GM23338 (cell line): ENCODE results near the gene CDK14. TPM values are rescaled to one million over a fixed set of nuclear protein-coding genes. Genes with fewer than 3 reads are reported as not detected.
A peak's percentile ranks its signal among the peaks of the same experiment; 100 is the strongest.

ENCODE experiments used
- ATAC-seq: fragments of 200-7000 bp; cut with Tn5 transposase; 3 replicates; pipeline ENCODE4 v1.9.1; 2020
- DNase-seq: peaks from one replicate; pipeline ENCODE4 v3.0.0-alpha.2; 2015; ENCODE audit warnings: low spot score
- H2AFZ ChIP-seq: fragments of 200-600 bp; sonication (generic); 2 replicates; pipeline ENCODE4 v1.8.0; 2016; ENCODE audit warnings: antibody characterized with exemption, mild to moderate bottlenecking, moderate library complexity
- H3F3A ChIP-seq: fragments of 200-600 bp; sonication (generic); replicated peaks from 2 replicates; pipeline ENCODE4 v1.8.0; 2017; ENCODE audit warnings: antibody characterized with exemption, mixed run types, low read depth
- H3K27ac ChIP-seq: fragments of 200-600 bp; sonication (generic); 2 replicates; pipeline ENCODE4 v1.6.1; 2016; ENCODE audit warnings: low read depth
- H3K27me3 ChIP-seq: fragments of 200-600 bp; sonication (generic); 2 replicates; pipeline ENCODE4 v1.8.0; 2016; ENCODE audit warnings: mild to moderate bottlenecking, mixed run types, moderate library complexity; ENCODE audit not compliant: insufficient read depth
- H3K36me3 ChIP-seq: fragments of 200-600 bp; sonication (generic); 2 replicates; pipeline ENCODE4 v1.8.0; 2016; ENCODE audit warnings: mild to moderate bottlenecking; ENCODE audit not compliant: insufficient read depth
- H3K4me1 ChIP-seq: fragments of 200-600 bp; sonication (generic); 2 replicates; pipeline ENCODE4 v1.8.0; 2016; ENCODE audit warnings: mild to moderate bottlenecking, moderate library complexity; ENCODE audit not compliant: insufficient read depth
- H3K4me2 ChIP-seq: fragments of 200-600 bp; sonication (generic); 2 replicates; pipeline ENCODE4 v1.7.1; 2017; ENCODE audit warnings: mixed run types
- H3K4me3 ChIP-seq: fragments of 200-600 bp; sonication (generic); 2 replicates; pipeline ENCODE4 v1.6.1; 2016; ENCODE audit warnings: mixed run types
- H3K79me2 ChIP-seq: fragments of 200-600 bp; sonication (generic); replicated peaks from 2 replicates; pipeline ENCODE4 v1.8.0; 2017; ENCODE audit warnings: mild to moderate bottlenecking; ENCODE audit not compliant: insufficient read depth
- H3K9me2 ChIP-seq: fragments of 200-600 bp; sonication (generic); 2 replicates; pipeline ENCODE4 v1.8.0; 2017; ENCODE audit not compliant: insufficient read depth
- H4K20me1 ChIP-seq: fragments of 200-600 bp; sonication (generic); replicated peaks from 2 replicates; pipeline ENCODE4 v1.8.0; 2017; ENCODE audit warnings: mild to moderate bottlenecking; ENCODE audit not compliant: insufficient read depth
- H3K27ac Mint-ChIP-seq: 2 replicates; pipeline ENCODE4 v1.8.0; 2020; ENCODE audit warnings: inconsistent platforms, mild to moderate bottlenecking, moderate library complexity, mixed read lengths
- H3K27me3 Mint-ChIP-seq: 3 replicates; pipeline ENCODE4 v1.8.0; 2022; ENCODE audit warnings: low read depth, mild to moderate bottlenecking, moderate library complexity, mixed read lengths, inconsistent platforms; ENCODE audit not compliant: insufficient read depth, poor library complexity
- H3K36me3 Mint-ChIP-seq: 3 replicates; pipeline ENCODE4 v1.8.0; 2021; ENCODE audit warnings: low read depth, mild to moderate bottlenecking, inconsistent platforms, moderate library complexity, mixed read lengths
- H3K4me1 Mint-ChIP-seq: 3 replicates; pipeline ENCODE4 v1.8.0; 2020; ENCODE audit warnings: mild to moderate bottlenecking, inconsistent platforms, mixed read lengths
- H3K4me3 Mint-ChIP-seq: 3 replicates; pipeline ENCODE4 v1.8.0; 2021; ENCODE audit warnings: moderate library complexity, mild to moderate bottlenecking, inconsistent platforms, mixed read lengths
- H3K9me3 Mint-ChIP-seq: 3 replicates; pipeline ENCODE4 v1.8.0; 2020; ENCODE audit warnings: moderate library complexity, mild to moderate bottlenecking, inconsistent platforms, mixed read lengths
- CREB1 ChIP-seq: fragments of 250-450 bp; sonication (Bioruptor Pico); IDR thresholded peaks from 2 replicates; pipeline ENCODE4 v1.5.0; 2020; ENCODE audit warnings: low read depth, mild to moderate bottlenecking, moderate library complexity
- EZH2 ChIP-seq: fragments of 200-600 bp; sonication (generic); IDR thresholded peaks from one replicate; pipeline ENCODE4 v1.8.0; 2017; ENCODE audit warnings: antibody characterized with exemption, mild to moderate bottlenecking, low read depth; ENCODE audit not compliant: unreplicated experiment
- EZH2phosphoT487 ChIP-seq: fragments of 200-600 bp; sonication (generic); IDR thresholded peaks from one replicate; pipeline ENCODE4 v1.8.1; 2018; ENCODE audit warnings: antibody characterized with exemption; ENCODE audit not compliant: unreplicated experiment
- JUNB ChIP-seq: IDR thresholded peaks from one replicate; pipeline ENCODE4 v1.6.1; 2016; ENCODE audit warnings: antibody characterized with exemption; ENCODE audit not compliant: unreplicated experiment
- NANOG ChIP-seq: IDR thresholded peaks from 2 replicates; pipeline ENCODE4 v1.6.1; 2016; ENCODE audit warnings: antibody characterized with exemption, borderline replicate concordance
- POLR2AphosphoS5 ChIP-seq: IDR thresholded peaks from 2 replicates; pipeline ENCODE4 v1.6.1; 2016; ENCODE audit warnings: antibody characterized with exemption, low read depth
- STAT1 ChIP-seq: IDR thresholded peaks from one replicate; pipeline ENCODE4 v1.6.1; 2016; ENCODE audit warnings: antibody characterized with exemption; ENCODE audit not compliant: unreplicated experiment
- ZNF114 ChIP-seq: fragments of 250-450 bp; sonication (Bioruptor Pico); IDR thresholded peaks from 2 replicates; pipeline ENCODE4 v1.5.0; 2020; ENCODE audit warnings: mild to moderate bottlenecking, moderate library complexity
- ZNF331 ChIP-seq: fragments of 250-450 bp; sonication (Bioruptor Pico); IDR thresholded peaks from 2 replicates; pipeline ENCODE4 v1.5.0; 2020; ENCODE audit warnings: low read depth, mild to moderate bottlenecking, moderate library complexity
- polyA plus RNA-seq: library from polyadenylated mRNA; unstranded; fragments of >200 nt; fragmentation: Nextera tagmentation; extraction: Ambion mirVana; gene quantifications from 2 replicates; pipeline ENCODE4 v1.2.1, GENCODE V29; 2016
- total RNA-seq: library from RNA; depleted of rRNA; stranded (reverse); fragments of >200 nt; shearing (Covaris generic); gene quantifications from 2 replicates; pipeline ENCODE4 v1.2.3, GENCODE V29; 2014
- TF ChIP-seq, protein P1 (sequence below): IDR thresholded peaks from one replicate; pipeline ENCODE4 v1.6.1; 2018; ENCODE audit warnings: antibody characterized with exemption; ENCODE audit not compliant: unreplicated experiment
- TF ChIP-seq, protein P2 (sequence below): fragments of 250-450 bp; sonication (Bioruptor Pico); IDR thresholded peaks from 2 replicates; pipeline ENCODE4 v1.5.0; 2020; ENCODE audit warnings: mild to moderate bottlenecking, moderate library complexity

CDK14 gene
- total and polyA plus RNA-seq, 2 experiments from 2014 or later, result 11.2 to 24.0 TPM

DNA sequence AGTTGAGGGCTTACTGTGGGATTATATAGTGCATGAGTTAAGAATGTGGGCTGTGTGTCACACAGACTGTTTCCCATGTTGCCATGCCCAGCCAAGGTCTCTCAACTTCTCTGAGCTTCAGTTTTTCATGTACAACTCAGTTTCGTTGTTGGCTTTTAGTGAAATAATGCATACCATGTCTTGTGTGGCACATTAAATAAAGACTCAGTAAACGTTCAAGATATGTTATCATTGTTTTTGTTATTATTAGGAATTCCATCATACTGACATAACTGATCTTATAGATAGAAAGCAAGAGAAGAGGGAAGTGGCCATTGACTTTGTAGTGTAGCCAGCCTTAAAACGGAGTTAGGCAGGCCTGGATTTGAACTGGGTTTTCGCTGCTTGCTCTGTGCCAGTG is 2.9 kb downstream of the CDK14 start (continued):
- TF ChIP-seq, protein P1, sequence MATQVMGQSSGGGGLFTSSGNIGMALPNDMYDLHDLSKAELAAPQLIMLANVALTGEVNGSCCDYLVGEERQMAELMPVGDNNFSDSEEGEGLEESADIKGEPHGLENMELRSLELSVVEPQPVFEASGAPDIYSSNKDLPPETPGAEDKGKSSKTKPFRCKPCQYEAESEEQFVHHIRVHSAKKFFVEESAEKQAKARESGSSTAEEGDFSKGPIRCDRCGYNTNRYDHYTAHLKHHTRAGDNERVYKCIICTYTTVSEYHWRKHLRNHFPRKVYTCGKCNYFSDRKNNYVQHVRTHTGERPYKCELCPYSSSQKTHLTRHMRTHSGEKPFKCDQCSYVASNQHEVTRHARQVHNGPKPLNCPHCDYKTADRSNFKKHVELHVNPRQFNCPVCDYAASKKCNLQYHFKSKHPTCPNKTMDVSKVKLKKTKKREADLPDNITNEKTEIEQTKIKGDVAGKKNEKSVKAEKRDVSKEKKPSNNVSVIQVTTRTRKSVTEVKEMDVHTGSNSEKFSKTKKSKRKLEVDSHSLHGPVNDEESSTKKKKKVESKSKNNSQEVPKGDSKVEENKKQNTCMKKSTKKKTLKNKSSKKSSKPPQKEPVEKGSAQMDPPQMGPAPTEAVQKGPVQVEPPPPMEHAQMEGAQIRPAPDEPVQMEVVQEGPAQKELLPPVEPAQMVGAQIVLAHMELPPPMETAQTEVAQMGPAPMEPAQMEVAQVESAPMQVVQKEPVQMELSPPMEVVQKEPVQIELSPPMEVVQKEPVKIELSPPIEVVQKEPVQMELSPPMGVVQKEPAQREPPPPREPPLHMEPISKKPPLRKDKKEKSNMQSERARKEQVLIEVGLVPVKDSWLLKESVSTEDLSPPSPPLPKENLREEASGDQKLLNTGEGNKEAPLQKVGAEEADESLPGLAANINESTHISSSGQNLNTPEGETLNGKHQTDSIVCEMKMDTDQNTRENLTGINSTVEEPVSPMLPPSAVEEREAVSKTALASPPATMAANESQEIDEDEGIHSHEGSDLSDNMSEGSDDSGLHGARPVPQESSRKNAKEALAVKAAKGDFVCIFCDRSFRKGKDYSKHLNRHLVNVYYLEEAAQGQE, result no peak
- TF ChIP-seq EZH2phosphoT487 (no peak), ZNF114 (CRISPR knock-in tag) (no peak)

DNA sequence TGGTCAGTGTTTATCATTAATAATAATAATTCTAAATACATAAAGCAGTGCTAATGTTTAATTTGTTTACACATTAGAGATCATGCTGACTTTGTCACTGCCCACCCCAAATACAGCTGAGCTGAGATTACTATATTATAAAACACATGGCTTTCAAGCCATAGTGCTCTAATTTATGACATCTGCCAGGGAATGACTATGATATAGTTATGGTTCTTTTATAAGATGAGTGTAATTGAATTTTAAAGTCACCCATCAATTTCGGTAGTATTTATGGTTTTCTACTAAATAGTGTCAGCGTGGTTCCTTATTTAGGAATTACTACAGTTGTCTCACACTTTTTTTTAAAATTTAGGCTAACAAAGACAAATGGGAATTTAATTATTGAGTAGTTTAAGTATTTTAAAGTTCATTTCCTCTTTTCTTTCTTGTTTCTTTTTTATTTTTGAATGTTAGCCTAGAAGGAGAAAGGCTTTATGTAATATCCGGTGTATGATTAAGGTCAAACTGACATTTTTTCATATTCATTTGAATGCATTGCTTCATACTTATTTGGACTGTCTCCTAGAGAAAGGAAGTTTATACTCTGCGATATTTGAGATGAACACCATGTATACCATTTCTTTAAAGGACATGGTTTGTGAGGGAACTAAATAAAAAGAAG is 3.9 kb downstream of the CDK14 start:
- H4K20me1 ChIP-seq, result no peaks in the 10 kb centered on the region; the same call in 1 of the 2 replicates
- Mint-ChIP-seq H3K9me3 (no peaks in the 10 kb centered on the region), H3K36me3 (no peaks in the 10 kb centered on the region; the same call in 2 of the 3 replicates), H3K4me3 (no peak overlapping the region; the same call in 2 of the 3 replicates), H3K4me1 (peaks cover 54% of the 10 kb centered on the region), H3K27ac (no peak overlapping the region), H3K27me3 (peaks cover 11% of the 10 kb centered on the region)
- H3K36me3 ChIP-seq, result no peaks in the 10 kb centered on the region
- H3K4me2 ChIP-seq, result peak overlapping the region; percentile 37; the same call in 1 of the 2 replicates
- no peaks in the 10 kb centered on the region for H3F3A ChIP-seq
- no peak overlapping the region for H2AFZ ChIP-seq
- H3K27me3 ChIP-seq, result peaks cover 12% of the 10 kb centered on the region
- peaks cover 42% of the 10 kb centered on the region for H3K4me1 ChIP-seq
- ATAC-seq (no peak), DNase-seq (no peak)
- no peak overlapping the region for H3K27ac ChIP-seq
- H3K9me2 ChIP-seq, result no peaks in the 10 kb centered on the region
- H3K4me3 ChIP-seq, result no peak overlapping the region
- peaks cover 80% of the 10 kb centered on the region for H3K79me2 ChIP-seq
- TF ChIP-seq ZNF331 (CRISPR knock-in tag) (no peak), NANOG (no peak), EZH2phosphoT487 (no peak), ZNF114 (CRISPR knock-in tag) (no peak), POLR2AphosphoS5 (no peak), EZH2 (no peak), STAT1 (no peak), CREB1 (no peak), JUNB (no peak)
- TF ChIP-seq, protein P1, result no peak
- TF ChIP-seq, protein P2, sequence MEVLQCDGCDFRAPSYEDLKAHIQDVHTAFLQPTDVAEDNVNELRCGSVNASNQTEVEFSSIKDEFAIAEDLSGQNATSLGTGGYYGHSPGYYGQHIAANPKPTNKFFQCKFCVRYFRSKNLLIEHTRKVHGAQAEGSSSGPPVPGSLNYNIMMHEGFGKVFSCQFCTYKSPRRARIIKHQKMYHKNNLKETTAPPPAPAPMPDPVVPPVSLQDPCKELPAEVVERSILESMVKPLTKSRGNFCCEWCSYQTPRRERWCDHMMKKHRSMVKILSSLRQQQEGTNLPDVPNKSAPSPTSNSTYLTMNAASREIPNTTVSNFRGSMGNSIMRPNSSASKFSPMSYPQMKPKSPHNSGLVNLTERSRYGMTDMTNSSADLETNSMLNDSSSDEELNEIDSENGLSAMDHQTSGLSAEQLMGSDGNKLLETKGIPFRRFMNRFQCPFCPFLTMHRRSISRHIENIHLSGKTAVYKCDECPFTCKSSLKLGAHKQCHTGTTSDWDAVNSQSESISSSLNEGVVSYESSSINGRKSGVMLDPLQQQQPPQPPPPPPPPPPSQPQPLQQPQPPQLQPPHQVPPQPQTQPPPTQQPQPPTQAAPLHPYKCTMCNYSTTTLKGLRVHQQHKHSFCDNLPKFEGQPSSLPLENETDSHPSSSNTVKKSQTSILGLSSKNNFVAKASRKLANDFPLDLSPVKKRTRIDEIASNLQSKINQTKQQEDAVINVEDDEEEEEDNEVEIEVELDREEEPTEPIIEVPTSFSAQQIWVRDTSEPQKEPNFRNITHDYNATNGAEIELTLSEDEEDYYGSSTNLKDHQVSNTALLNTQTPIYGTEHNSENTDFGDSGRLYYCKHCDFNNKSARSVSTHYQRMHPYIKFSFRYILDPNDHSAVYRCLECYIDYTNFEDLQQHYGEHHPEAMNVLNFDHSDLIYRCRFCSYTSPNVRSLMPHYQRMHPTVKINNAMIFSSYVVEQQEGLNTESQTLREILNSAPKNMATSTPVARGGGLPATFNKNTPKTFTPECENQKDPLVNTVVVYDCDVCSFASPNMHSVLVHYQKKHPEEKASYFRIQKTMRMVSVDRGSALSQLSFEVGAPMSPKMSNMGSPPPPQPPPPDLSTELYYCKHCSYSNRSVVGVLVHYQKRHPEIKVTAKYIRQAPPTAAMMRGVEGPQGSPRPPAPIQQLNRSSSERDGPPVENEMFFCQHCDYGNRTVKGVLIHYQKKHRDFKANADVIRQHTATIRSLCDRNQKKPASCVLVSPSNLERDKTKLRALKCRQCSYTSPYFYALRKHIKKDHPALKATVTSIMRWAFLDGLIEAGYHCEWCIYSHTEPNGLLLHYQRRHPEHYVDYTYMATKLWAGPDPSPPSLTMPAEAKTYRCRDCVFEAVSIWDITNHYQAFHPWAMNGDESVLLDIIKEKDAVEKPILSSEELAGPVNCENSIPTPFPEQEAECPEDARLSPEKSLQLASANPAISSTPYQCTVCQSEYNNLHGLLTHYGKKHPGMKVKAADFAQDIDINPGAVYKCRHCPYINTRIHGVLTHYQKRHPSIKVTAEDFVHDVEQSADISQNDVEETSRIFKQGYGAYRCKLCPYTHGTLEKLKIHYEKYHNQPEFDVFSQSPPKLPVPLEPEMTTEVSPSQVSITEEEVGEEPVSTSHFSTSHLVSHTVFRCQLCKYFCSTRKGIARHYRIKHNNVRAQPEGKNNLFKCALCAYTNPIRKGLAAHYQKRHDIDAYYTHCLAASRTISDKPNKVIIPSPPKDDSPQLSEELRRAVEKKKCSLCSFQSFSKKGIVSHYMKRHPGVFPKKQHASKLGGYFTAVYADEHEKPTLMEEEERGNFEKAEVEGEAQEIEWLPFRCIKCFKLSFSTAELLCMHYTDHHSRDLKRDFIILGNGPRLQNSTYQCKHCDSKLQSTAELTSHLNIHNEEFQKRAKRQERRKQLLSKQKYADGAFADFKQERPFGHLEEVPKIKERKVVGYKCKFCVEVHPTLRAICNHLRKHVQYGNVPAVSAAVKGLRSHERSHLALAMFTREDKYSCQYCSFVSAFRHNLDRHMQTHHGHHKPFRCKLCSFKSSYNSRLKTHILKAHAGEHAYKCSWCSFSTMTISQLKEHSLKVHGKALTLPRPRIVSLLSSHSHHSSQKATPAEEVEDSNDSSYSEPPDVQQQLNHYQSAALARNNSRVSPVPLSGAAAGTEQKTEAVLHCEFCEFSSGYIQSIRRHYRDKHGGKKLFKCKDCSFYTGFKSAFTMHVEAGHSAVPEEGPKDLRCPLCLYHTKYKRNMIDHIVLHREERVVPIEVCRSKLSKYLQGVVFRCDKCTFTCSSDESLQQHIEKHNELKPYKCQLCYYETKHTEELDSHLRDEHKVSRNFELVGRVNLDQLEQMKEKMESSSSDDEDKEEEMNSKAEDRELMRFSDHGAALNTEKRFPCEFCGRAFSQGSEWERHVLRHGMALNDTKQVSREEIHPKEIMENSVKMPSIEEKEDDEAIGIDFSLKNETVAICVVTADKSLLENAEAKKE (CRISPR knock-in tag), result no peak
